Gastrocnemius medialis (tissue), 4 donors: ENCODE measurements around the gene PCSK6.

Experiments used
- POLR2A ChIP-seq, 2 donors: fragments of 450-650 bp; IDR thresholded peaks; one replicate each; pipeline ENCODE4 v1.6.1; 2017; ENCODE audit warnings: antibody characterized with exemption in 2 of 2, mild to moderate bottlenecking in 2 of 2, moderate library complexity in 2 of 2
- TF ChIP-seq, protein P1 (sequence below), 5 experiments: fragments of 450-650 bp in 3 of 5; fragments of 200-600 bp in 2 of 5; sonication (generic) in 2 of 5; IDR thresholded peaks in 4 of 5; conservative IDR thresholded peaks in 1 of 5; 1 replicate in 4 of 5; 2 replicates in 1 of 5; pipeline ENCODE4 v1.5.1; 2016 to 2019; ENCODE audit warnings: antibody characterized with exemption in 5 of 5, mild to moderate bottlenecking in 3 of 5, moderate library complexity in 3 of 5

DNA sequence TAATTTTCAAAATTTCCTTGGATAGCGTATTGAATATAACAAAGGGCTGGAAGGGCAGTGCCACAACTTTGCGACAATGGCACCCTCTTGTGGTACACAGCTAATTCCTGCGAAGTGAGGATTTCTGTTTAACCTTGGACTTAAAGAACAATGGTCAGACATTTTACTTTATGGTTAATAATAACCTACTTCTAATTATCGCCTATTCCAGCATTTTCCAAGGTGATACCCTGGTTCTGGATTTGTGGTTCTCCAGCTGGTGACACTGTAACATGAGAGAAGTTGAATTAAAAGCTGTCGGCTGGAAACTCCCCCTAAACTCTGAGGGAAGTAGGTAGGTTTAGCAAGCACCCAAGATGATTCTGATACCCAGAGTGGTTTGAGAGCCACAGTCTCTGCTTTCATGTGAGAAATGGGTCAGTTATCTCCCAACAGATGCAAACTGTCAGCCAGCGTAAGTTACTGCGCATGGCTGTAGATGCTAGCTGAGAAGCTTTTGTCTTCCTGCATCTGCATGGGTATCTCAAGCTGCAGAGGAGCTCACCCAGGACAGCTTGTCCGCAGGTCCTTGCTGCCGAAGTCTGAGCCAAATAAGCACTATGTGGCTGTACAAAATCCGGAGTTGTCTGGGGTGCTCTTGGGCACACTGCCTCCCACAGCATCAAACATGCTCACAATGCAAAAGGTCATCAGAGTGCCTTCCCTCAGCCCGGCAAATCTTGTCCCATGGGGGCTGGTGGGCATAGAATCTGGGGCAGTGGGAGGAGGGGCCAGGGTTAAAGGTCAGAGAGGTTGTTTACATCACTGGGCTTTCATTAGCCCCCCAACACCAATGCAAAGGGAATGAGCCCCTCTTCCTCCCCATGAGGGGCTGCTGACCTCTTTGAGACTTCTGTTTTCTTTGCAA lies 231.0 kb downstream of the PCSK6 start:
- TF ChIP-seq, protein P1, sequence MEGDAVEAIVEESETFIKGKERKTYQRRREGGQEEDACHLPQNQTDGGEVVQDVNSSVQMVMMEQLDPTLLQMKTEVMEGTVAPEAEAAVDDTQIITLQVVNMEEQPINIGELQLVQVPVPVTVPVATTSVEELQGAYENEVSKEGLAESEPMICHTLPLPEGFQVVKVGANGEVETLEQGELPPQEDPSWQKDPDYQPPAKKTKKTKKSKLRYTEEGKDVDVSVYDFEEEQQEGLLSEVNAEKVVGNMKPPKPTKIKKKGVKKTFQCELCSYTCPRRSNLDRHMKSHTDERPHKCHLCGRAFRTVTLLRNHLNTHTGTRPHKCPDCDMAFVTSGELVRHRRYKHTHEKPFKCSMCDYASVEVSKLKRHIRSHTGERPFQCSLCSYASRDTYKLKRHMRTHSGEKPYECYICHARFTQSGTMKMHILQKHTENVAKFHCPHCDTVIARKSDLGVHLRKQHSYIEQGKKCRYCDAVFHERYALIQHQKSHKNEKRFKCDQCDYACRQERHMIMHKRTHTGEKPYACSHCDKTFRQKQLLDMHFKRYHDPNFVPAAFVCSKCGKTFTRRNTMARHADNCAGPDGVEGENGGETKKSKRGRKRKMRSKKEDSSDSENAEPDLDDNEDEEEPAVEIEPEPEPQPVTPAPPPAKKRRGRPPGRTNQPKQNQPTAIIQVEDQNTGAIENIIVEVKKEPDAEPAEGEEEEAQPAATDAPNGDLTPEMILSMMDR (IDR thresholded peaks at IDR 0.05 in 4 of 5, conservative IDR thresholded peaks at IDR 0.05 in 1 of 5) = peak; percentile 73 to 86 (median 79)
- no peak for TF ChIP-seq POLR2A (IDR thresholded peaks at IDR 0.05)
